Stimulated activated CD4-positive, alpha-beta T cell treated with anti-CD3 and anti-CD28 coated beads, Interleukin-4, amount 100 ng/mL, for 4 hours (primary cell): ENCODE measurements around the gene GNL1.

Experiments
- DNase-seq, 2 experiments: peaks; one replicate each; pipeline ENCODE4 v3.0.0-alpha.2; 2020

GNL1 gene

GRCh38 chr6:30568245-30568644, 12.0 kb upstream of the GNL1 start:
- DNase-seq = peak; percentile 30 to 43

GRCh38 chr6:30565772-30566171, 9.5 kb upstream of the GNL1 start:
- no peak for DNase-seq

GRCh38 chr6:30564114-30564513, 7.8 kb upstream of the GNL1 start:
- no peak for DNase-seq

GRCh38 chr6:30562470-30563425, 6.5 kb upstream of the GNL1 start:
- DNase-seq = no peak

GRCh38 chr6:30560930-30561329, 4.6 kb upstream of the GNL1 start:
- DNase-seq = no peak

GRCh38 chr6:30557683-30557981, 1.3 kb upstream of the GNL1 start:
- peak in 1 of 2 experiments; percentile 77 for DNase-seq

GRCh38 chr6:30556906-30557682, 805 bp upstream of the GNL1 start, which contains the start of gene PRR3:
Gene PRR3 (plus strand): TSS chr6:30557295. CDS start chr6:30557345, 50 bp downstream.
- DNase-seq = peak; percentile 77 to 79

GRCh38 chr6:30555816-30556065, 548 bp downstream of the GNL1 start:
- DNase-seq = no peak

- DNase-seq = no peak
Observed at GRCh38 chr6:30554962-30555815, 1.1 kb downstream of the GNL1 start.

GRCh38 chr6:30554404-30554803, 1.9 kb downstream of the GNL1 start:
- DNase-seq = no peak

GRCh38 chr6:30548375-30548774, 7.9 kb downstream of the GNL1 start:
- no peak for DNase-seq

- no peak for DNase-seq
Observed at GRCh38 chr6:30547454-30547853, 8.8 kb downstream of the GNL1 start.

- no peak for DNase-seq
Observed at GRCh38 chr6:30544666-30545272, 11.5 kb downstream of the GNL1 start.

GRCh38 chr6:30543821-30544220, 12.5 kb downstream of the GNL1 start:
- no peak for DNase-seq

- no peak for DNase-seq
Observed at GRCh38 chr6:30542915-30543314, 13.4 kb downstream of the GNL1 start.

- no peak for DNase-seq
Observed at GRCh38 chr6:30542404-30542725, 13.9 kb downstream of the GNL1 start.

GRCh38 chr6:30541515-30542403, 14.5 kb downstream of the GNL1 start:
- peak; percentile 74 to 77 for DNase-seq

GRCh38 chr6:30537931-30538330, 18.4 kb downstream of the GNL1 start:
- no peak for DNase-seq

GRCh38 chr6:30533460-30534294, 22.6 kb downstream of the GNL1 start:
- no peak for DNase-seq

GRCh38 chr6:30530014-30530413, 26.3 kb downstream of the GNL1 start:
- no peak for DNase-seq

GRCh38 chr6:30529349-30529875, 26.9 kb downstream of the GNL1 start:
- peak; percentile 46 to 61 for DNase-seq
